GM18502 (cell line): ENCODE measurements around the gene MRPL41.
"Not testable (repeated sequence)": the region's sequence is repeated elsewhere in the genome, so short reads cannot be mapped to it uniquely, and the experiment has no call there.

Experiments
- ATAC-seq: cut with Tn5 transposase; IDR thresholded peaks from one replicate; pipeline ENCODE4 v1.9.1; 2021; ENCODE audit warnings: mild to moderate bottlenecking; ENCODE audit not compliant: unreplicated experiment, poor library complexity

MRPL41 gene

GRCh38 chr9:137520614-137521404 is 30.9 kb upstream of the MRPL41 start:
- no peak for ATAC-seq

DNA sequence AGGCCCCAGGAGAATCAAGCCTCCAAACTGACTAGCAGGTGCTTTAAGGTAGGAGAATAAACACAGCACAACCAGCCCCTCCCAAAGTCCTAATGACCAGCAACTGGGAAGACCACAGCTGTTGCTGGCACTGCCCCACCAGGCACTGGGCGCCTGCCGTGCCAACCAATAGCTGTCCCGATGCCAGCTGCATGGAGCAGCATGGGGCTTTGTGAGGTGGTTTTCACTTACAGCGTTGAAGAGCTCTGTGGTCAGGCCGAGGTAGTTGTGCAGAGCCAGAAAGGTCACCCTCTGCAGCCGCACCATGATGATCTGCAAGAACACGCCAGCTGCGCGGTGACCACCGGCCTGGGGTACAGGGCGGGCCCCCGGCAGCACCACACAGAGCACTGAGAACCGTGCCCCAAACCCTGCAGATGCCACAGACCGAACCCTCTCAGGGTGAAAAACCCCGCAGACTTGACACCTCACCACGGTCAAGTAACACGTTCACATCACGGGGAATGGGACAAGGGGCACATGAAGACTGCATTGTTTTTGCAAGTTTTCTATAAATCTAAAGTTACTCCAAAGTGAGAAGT is 30.2 kb upstream of the MRPL41 start:
- ATAC-seq, result no peak

DNA sequence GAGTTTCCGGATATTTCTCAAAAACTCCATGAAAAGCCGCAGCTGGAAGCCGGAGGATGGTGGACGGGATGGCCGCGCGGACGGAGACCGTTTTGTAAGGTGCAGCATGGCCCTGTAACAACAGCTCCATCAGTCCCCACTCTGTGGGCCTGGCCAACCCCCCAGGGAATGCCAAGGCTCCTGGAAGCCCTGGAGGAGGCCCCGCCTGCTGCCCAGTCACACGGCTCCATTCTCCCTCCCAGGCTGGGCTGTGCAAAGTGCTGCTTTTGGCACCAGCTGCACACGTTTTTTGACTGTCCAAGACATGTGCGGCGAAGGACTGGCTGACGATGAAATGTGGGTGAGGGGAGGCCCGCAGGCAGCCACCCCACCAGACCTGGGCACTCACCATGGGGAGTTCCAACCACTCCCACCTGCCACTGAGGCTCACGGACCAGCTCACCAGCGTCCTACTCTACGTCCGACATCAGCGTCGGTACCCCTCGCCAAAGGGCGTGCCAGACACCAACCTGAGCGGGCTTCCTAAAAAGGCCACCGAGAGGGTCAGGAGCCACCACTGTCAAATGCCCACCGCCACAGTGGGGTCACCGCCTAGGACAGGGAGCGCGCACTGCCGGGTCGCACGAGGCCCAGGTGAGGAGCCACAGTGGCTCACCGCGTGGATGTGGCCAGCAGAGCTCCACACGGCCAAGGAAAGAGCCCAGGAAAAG is 28.8 kb upstream of the MRPL41 start:
- no peak for ATAC-seq

GRCh38 chr9:137524161-137524980 is 27.3 kb upstream of the MRPL41 start:
- ATAC-seq, result no peak

DNA sequence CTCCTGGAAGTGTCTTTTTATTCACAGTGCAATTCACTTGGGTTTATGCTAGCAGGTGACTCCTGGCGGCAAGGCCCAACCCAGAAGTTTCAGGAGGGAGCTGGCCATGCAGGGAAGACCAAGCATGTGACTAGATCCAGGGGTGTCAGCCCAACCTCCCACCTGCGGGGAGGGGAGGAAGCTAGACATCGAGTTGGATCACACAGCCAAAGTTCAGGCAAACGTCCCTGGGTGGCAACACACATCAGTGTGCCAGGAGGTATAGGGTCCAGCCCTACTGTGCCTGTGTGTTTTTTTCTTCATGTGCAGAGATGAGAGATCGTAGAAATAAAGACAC is 26.7 kb upstream of the MRPL41 start:
- no peak for ATAC-seq

- ATAC-seq, result no peak
These were observed 21.3 kb upstream of the MRPL41 start for GRCh38 chr9:137530331-137530730.

DNA sequence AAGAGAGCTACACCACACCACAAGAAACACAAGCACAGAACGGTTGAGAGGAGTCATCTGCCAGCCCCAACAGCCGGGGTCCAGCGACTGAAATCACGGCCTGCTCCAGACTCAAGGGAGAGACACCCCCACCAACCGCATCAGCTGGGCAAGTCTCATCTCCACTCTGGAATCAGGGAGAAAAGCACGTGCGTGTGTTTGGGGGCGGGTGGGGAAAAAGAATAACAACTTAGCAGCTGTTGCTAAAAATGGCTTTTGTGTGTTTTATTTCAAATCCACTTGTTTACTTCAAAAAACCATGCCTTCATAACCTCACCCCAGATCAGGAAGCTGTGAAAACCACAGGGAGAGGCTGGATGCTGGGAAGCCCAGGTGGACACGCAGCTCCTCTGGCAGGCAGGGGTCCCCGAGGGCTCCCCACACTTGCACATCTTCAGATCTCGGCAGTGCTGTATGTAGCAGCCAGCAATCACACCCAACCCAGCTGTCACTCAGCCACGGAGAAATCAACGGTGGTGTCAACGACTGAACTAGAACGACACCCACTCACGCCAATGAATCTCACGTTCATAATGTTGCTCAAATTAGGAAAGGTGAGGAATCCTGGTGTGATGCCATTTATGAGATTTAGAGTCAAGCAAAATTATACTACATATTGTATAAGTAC is 20.4 kb upstream of the MRPL41 start:
- no peak for ATAC-seq

DNA sequence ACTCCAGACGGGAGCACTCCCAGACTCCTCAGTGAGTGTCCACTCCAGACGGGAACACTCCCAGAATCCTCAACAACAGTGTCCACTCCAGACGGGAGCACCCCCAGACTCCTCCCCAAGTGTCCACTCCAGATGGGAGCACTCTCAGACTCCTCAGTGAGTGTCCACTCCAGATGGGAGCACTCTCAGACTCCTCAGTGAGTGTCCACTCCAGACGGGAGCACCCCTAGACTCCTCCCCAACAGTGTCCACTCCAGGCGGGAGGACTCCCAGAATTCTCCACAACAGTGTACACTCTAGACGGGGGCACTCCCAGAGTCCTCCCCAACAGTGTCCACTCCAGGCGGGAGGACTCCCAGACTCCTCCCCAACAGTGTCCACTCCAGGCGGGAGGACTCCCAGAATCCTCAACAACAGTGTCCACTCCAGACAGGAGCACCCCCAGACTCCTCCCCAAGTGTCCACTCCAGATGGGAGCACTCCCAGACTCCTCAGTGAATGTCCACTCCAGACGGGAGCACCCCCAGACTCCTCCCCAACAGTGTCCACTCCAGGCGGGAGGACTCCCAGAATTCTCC is 18.7 kb upstream of the MRPL41 start:
- ATAC-seq, result not testable (repeated sequence)

- no peak for ATAC-seq
These were observed 17.2 kb upstream of the MRPL41 start for GRCh38 chr9:137534256-137535119.

- no peak for ATAC-seq
These were observed 16.6 kb upstream of the MRPL41 start for GRCh38 chr9:137535120-137535428.

DNA sequence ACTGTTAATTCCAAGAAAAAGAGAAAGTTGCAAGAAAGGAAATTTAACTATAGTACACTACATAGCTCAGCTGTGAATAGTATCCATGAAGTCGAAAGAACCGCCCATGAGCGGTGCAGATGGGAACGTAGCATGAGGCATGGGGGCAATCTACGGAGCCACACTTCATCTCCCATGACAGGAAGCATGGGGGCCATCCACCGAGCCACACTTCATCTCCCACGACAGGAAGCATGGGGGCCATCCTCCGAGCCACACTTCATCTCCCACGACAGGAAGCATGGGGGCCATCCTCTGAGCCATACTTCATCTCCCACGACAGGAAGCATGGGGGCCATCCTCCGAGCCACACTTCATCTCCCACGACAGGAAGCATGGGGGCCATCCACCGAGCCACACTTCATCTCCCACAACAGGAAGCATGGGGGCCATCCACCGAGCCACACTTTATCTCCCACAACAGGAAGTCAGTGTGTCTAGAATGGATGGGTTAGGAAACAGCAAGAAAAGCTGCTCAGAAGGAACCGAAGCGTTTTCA is 15.0 kb upstream of the MRPL41 start:
- not testable (repeated sequence) for ATAC-seq

DNA sequence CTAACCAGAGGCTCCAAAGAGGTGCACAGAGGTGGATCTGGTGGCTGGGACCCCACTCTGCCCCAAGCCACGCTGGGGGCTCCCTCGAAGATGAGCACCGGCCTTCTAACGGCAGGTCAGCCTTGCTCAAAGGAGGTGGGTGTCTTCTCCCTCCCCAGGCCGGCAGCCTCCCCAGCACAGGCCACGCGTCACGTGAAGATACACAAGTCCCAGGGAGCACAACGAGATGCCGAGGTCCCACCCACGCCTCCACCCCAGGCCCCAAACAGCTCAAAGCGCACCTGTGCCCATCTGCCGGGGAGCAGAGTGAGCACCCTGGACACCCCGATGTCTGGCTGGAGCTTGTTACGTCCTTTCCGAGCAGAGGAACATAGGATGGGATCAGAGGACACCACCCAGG is 13.6 kb upstream of the MRPL41 start:
- no peak for ATAC-seq

DNA sequence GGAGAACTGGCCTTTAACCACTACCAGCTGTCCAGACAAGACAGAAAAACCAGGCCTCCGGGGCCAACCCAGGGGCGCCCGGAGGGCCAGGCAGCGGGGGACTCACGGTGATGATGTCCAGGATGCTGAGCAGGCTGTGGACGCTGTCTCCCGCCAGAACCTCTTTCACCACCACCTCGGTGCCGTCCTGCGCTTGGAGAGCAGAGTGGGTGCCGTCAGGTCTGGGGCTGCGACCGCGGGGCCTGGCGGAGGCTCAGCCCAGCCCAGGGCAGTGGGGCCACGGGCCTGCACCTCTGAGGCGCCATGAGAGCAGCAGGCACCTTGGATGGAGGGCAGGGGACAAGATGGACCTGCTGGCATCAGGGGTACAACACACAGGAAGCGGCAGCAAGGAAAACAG is 11.1 kb upstream of the MRPL41 start:
- ATAC-seq, result no peak

GRCh38 chr9:137542486-137542885 is 9.2 kb upstream of the MRPL41 start:
- no peak for ATAC-seq

DNA sequence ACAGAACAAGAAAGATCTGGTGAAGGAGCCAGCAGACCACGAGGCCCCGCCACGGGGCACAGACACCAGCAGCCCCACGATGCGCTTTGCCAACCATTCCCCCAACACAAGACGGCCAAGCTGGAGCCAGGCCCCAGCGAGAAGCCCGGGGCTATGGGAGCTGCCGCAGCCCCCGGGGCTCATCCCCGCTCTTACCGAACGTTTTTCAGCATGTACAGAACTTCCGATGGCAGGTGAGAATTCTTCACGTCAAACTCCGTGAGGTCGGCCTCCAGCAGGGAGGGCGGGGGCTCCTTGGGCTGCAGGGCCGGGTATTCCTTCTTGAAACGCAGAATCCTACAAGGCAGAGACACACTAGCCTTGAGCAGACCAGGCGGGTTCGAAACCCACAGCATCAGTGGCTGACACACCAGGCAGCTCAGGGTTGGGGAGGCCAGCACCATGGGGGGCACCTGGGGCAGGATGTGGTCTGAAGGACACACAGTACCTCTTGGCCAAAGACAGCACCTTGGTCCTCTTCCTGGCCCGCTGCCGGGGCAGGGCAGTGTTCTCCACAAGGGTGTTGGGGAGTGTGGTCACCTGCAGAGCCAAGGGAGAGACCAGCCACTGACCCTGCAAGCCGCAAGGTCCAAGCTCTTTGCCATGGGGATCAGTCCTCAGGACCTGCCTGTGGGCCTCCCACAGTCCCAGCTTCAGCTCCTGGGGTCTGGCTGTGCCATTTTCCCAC is 8.3 kb upstream of the MRPL41 start:
- no peak for ATAC-seq

GRCh38 chr9:137544176-137544760 is 7.4 kb upstream of the MRPL41 start:
- no peak for ATAC-seq

GRCh38 chr9:137545123-137545522 is 6.6 kb upstream of the MRPL41 start:
- no peak for ATAC-seq
